ENCODE measurements around the gene NAIF1. TPM values are rescaled to one million over a fixed set of nuclear protein-coding genes. Genes with fewer than 3 reads are reported as not detected.

NAIF1 gene
- total RNA-seq, 4 donors from 2014 or later, result 0.60 to 23.2 (median 14.0) TPM

DNA sequence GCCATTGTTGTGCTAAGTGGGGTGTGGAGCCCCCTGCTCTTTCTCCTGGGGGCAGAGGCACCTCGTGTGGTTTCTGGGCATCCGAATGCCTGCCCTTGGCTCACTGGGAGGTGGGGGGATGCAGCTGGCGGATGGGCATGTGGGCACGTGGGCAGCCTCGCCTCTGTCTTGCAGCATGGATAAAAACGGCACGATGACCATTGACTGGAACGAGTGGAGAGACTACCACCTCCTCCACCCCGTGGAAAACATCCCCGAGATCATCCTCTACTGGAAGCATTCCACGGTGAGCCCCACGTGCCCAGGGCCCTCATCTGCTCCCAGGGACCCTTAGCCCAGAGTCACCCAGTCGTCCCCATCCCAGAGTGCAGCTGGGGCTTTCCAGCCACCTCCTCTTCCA is 35.1 kb upstream of the NAIF1 start:
- no peak for DNase-seq
- no peaks in the 10 kb centered on the region for H3K9me3 ChIP-seq
- in situ Hi-C loops (cut with MboI; ENCODE audit: low pct_ligation_motif_present in 1 of 4, low pct_unique_long_range_greater_than_20kb in 1 of 4, low sequenced_read_pairs in 3 of 4), result loop anchor here in 1 of 4 donors (25.0 kb wide), 1 partner anchor 140 kb away; no protein-coding TSS in a partner anchor
- H3K27me3 ChIP-seq, result no peaks in the 10 kb centered on the region
- 90 to 100% methylated on average over 1 to 13 of the region's 13 CpGs for WGBS, 2 donors (ENCODE audit: low coverage in 1 of 2)
- no peak overlapping the region for H3K27ac ChIP-seq
- TF ChIP-seq, protein P1, sequence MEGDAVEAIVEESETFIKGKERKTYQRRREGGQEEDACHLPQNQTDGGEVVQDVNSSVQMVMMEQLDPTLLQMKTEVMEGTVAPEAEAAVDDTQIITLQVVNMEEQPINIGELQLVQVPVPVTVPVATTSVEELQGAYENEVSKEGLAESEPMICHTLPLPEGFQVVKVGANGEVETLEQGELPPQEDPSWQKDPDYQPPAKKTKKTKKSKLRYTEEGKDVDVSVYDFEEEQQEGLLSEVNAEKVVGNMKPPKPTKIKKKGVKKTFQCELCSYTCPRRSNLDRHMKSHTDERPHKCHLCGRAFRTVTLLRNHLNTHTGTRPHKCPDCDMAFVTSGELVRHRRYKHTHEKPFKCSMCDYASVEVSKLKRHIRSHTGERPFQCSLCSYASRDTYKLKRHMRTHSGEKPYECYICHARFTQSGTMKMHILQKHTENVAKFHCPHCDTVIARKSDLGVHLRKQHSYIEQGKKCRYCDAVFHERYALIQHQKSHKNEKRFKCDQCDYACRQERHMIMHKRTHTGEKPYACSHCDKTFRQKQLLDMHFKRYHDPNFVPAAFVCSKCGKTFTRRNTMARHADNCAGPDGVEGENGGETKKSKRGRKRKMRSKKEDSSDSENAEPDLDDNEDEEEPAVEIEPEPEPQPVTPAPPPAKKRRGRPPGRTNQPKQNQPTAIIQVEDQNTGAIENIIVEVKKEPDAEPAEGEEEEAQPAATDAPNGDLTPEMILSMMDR (IDR thresholded peaks at IDR 0.05), result no peak
- TF ChIP-seq POLR2AphosphoS5 (IDR thresholded peaks at IDR 0.05), result no peak
- TF ChIP-seq EP300 (IDR thresholded peaks at IDR 0.05; ENCODE audit: low read depth), result no peak
- TF ChIP-seq POLR2A (IDR thresholded peaks at IDR 0.05), result no peak
- intact Hi-C loops (cut with DNase I; ENCODE audit: low total_unique reads), result no loop called here
- H3K36me3 ChIP-seq, result peaks cover 0 to 38% (median 19%) of the 10 kb centered on the region in 4 donors
- H3K4me3 ChIP-seq, result no peak overlapping the region
- H3K4me1 ChIP-seq, result peaks cover 28 to 54% (median 49%) of the 10 kb centered on the region in 4 donors

DNA sequence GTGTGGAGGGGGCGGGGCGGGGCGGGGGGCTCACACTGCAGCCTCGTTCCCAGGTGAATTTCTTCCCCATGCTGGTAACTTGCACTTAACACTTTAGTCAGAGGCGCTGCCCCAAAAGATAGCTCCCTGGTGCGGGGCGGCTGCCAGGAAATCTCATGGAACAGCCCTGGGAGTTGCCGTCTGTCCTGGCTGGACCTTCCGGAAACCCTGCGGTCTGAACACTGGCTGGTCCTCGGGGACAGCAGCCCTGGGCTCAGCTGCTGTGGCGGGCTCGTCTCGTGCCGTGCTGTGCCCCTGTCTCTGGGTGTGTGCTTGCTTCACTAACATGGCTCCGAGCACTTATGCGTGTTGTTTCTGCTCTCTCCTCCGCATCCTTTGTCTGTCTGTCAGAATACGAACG is 34.6 kb upstream of the NAIF1 start:
- H3K27me3 ChIP-seq, result no peaks in the 10 kb centered on the region
- DNase-seq, result no peak
- in situ Hi-C loops (cut with MboI; ENCODE audit: low pct_ligation_motif_present in 1 of 4, low pct_unique_long_range_greater_than_20kb in 1 of 4, low sequenced_read_pairs in 3 of 4), result loop anchor here in 1 of 4 donors (25.0 kb wide), 1 partner anchor 139 kb away; no protein-coding TSS in a partner anchor
- no peak for TF ChIP-seq POLR2AphosphoS5 (IDR thresholded peaks at IDR 0.05)
- TF ChIP-seq, protein P1 (IDR thresholded peaks at IDR 0.05), result no peak
- TF ChIP-seq POLR2A (IDR thresholded peaks at IDR 0.05), result no peak
- TF ChIP-seq EP300 (IDR thresholded peaks at IDR 0.05; ENCODE audit: low read depth), result no peak
- 91% methylated on average over 20 of the region's 20 CpGs; no CpG with 5 or more reads in 1 of the 2 donors for WGBS, 2 donors (ENCODE audit: low coverage in 1 of 2)
- peaks cover 28 to 54% (median 49%) of the 10 kb centered on the region in 4 donors for H3K4me1 ChIP-seq
- H3K36me3 ChIP-seq, result peaks cover 0 to 33% (median 15%) of the 10 kb centered on the region in 4 donors
- no peaks in the 10 kb centered on the region for H3K9me3 ChIP-seq
- intact Hi-C loops (cut with DNase I; ENCODE audit: low total_unique reads), result no loop called here
- H3K4me3 ChIP-seq, result no peak overlapping the region
- H3K27ac ChIP-seq, result no peak overlapping the region

DNA sequence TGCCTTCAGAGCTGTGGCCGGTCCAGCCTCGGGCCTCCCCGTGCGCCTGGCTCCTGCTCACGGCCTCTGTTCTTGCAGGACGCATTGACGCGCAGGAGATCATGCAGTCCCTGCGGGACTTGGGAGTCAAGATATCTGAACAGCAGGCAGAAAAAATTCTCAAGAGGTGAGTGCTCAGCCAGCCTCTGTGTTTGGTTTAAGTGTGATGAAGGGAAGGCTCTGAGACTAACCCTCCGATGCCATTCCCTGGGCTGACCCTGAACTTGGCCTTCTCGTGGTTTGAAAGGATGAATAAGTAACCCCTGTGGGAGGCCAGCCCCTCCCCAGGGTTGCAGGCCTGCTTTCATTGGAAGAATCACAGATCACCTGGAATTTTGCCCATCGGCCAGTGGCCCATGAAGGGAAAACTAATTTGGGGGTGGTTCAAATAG is 34.1 kb upstream of the NAIF1 start:
- Histone ChIP-seq H3K9me3 (no peaks in the 10 kb centered on the region), H3K27ac (peak overlapping the region in 1 of 4 donors; percentile 86), H3K36me3 (peaks cover 0 to 29% (median 13%) of the 10 kb centered on the region in 4 donors), H3K4me1 (peaks cover 28 to 55% (median 51%) of the 10 kb centered on the region in 4 donors), H3K4me3 (no peak overlapping the region), H3K27me3 (no peaks in the 10 kb centered on the region)
- DNase-seq, result no peak
- TF ChIP-seq EP300 (IDR thresholded peaks at IDR 0.05; ENCODE audit: low read depth) (no peak), POLR2A (IDR thresholded peaks at IDR 0.05) (no peak), POLR2AphosphoS5 (IDR thresholded peaks at IDR 0.05) (no peak)
- TF ChIP-seq, protein P1 (IDR thresholded peaks at IDR 0.05), result no peak
- in situ Hi-C loops (cut with MboI; ENCODE audit: low pct_ligation_motif_present in 1 of 4, low pct_unique_long_range_greater_than_20kb in 1 of 4, low sequenced_read_pairs in 3 of 4), result loop anchor here in 1 of 4 donors (25.0 kb wide), 1 partner anchor 139 kb away; no protein-coding TSS in a partner anchor
- intact Hi-C loops (cut with DNase I; ENCODE audit: low total_unique reads), result no loop called here
- WGBS, 2 donors (ENCODE audit: low coverage in 1 of 2), result 79% methylated on average over 12 of the region's 12 CpGs; no CpG with 5 or more reads in 1 of the 2 donors

DNA sequence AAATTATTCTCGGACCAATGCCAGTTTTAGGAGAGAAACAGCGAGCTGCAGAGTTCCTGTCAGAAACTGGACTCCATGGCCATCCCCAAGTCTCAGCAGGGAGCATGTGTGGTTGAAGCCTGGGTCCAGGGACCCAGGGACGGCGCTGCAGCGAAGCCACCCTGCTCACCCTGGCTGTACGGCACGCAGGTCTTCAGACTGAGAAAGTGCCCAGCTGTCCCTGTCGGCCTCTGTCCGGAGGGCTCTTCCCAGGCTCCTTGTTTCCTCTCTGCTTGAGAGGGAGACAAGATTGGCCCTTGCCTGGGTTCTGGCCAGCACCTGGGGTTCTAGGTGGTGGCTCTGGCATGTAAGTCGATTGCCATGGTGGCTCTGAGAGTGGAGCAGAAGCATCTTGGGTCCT is 33.5 kb upstream of the NAIF1 start:
- TF ChIP-seq POLR2A (IDR thresholded peaks at IDR 0.05), result no peak
- TF ChIP-seq POLR2AphosphoS5 (IDR thresholded peaks at IDR 0.05), result no peak
- TF ChIP-seq, protein P1 (IDR thresholded peaks at IDR 0.05), result no peak
- no peak for TF ChIP-seq EP300 (IDR thresholded peaks at IDR 0.05; ENCODE audit: low read depth)
- no peaks in the 10 kb centered on the region for H3K27me3 ChIP-seq
- WGBS, 2 donors (ENCODE audit: low coverage in 1 of 2), result 93% methylated on average over 10 of the region's 10 CpGs; no CpG with 5 or more reads in 1 of the 2 donors
- DNase-seq, result no peak
- H3K36me3 ChIP-seq, result peaks cover 0 to 22% (median 10%) of the 10 kb centered on the region in 4 donors
- no peaks in the 10 kb centered on the region for H3K9me3 ChIP-seq
- in situ Hi-C loops (cut with MboI; ENCODE audit: low pct_ligation_motif_present in 1 of 4, low pct_unique_long_range_greater_than_20kb in 1 of 4, low sequenced_read_pairs in 3 of 4) (loop anchor here in 1 of 4 donors (25.0 kb wide), 1 partner anchor 138 kb away; no protein-coding TSS in a partner anchor), intact Hi-C loops (cut with DNase I; ENCODE audit: low total_unique reads) (no loop called here)
- H3K4me1 ChIP-seq, result peaks cover 28 to 56% (median 51%) of the 10 kb centered on the region in 4 donors
- H3K4me3 ChIP-seq, result peak overlapping the region in 1 of 4 donors; percentile 41
- H3K27ac ChIP-seq, result peak overlapping the region; percentile 86 to 94 (median 92)

All from transverse colon (tissue), 4 donors.